Gastrocnemius medialis (tissue), 4 donors: ENCODE measurements around the gene DAB2IP.

ENCODE experiments used
- POLR2A ChIP-seq, 2 donors: fragments of 450-650 bp; IDR thresholded peaks; one replicate each; pipeline ENCODE4 v1.6.1; 2017; ENCODE audit warnings: antibody characterized with exemption in 2 of 2, mild to moderate bottlenecking in 2 of 2, moderate library complexity in 2 of 2
- TF ChIP-seq, protein P1 (sequence below), 5 experiments: fragments of 450-650 bp in 3 of 5; fragments of 200-600 bp in 2 of 5; sonication (generic) in 2 of 5; IDR thresholded peaks in 4 of 5; conservative IDR thresholded peaks in 1 of 5; 1 replicate in 4 of 5; 2 replicates in 1 of 5; pipeline ENCODE4 v1.5.1; 2016 to 2019; ENCODE audit warnings: antibody characterized with exemption in 5 of 5, mild to moderate bottlenecking in 3 of 5, moderate library complexity in 3 of 5

DNA sequence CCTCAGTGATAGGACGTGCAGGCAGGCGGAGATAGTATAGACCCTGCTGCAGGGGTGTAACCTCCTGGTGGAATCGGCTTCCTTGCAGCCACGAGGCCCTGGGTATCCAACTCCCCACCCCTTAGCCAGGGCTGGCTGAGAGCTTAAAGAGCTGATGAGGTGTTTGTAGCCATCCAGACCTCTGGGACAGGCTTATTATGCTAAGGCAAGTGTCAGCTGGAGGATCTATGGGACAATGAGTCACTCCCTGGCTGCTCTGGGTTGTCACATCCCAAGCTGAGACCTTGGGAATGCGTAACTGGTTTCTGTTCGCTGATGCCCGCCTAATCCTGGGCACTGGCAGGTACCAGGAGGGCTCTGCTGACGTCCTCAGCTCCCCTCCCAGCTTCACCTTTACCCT is 38.9 kb downstream of the DAB2IP start:
- TF ChIP-seq, protein P1, sequence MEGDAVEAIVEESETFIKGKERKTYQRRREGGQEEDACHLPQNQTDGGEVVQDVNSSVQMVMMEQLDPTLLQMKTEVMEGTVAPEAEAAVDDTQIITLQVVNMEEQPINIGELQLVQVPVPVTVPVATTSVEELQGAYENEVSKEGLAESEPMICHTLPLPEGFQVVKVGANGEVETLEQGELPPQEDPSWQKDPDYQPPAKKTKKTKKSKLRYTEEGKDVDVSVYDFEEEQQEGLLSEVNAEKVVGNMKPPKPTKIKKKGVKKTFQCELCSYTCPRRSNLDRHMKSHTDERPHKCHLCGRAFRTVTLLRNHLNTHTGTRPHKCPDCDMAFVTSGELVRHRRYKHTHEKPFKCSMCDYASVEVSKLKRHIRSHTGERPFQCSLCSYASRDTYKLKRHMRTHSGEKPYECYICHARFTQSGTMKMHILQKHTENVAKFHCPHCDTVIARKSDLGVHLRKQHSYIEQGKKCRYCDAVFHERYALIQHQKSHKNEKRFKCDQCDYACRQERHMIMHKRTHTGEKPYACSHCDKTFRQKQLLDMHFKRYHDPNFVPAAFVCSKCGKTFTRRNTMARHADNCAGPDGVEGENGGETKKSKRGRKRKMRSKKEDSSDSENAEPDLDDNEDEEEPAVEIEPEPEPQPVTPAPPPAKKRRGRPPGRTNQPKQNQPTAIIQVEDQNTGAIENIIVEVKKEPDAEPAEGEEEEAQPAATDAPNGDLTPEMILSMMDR (IDR thresholded peaks at IDR 0.05 in 4 of 5, conservative IDR thresholded peaks at IDR 0.05 in 1 of 5) = no peak
- TF ChIP-seq POLR2A (IDR thresholded peaks at IDR 0.05) = no peak
